ENCODE measurements around the gene SBNO1.
"Not testable (repeated sequence)": the region's sequence is repeated elsewhere in the genome, so short reads cannot be mapped to it uniquely, and the experiment has no call there.

The SBNO1 gene

DNA sequence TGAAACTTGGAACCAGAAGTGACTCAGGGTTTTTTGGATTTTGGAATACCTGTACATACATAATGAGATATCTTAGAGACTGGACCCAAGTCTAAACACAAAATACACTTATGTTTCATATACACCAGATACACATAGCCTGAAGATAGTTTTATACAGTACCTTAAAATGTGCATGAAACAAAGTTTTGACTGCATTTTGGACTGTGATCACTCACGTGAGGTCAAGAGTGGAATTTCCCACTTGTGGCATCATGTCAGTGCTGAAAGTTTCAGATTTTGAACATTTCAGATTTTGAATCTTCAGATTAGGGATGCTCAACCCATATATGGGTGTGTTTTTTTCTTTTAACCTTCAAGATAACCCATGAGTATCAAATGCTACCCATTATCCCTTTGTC lies 6.6 kb downstream of the SBNO1 start:
- FAIRE-seq (no peak), DNase-seq (ENCODE audit: extremely low spot score, insufficient read length, low read depth) (no peak)

DNA sequence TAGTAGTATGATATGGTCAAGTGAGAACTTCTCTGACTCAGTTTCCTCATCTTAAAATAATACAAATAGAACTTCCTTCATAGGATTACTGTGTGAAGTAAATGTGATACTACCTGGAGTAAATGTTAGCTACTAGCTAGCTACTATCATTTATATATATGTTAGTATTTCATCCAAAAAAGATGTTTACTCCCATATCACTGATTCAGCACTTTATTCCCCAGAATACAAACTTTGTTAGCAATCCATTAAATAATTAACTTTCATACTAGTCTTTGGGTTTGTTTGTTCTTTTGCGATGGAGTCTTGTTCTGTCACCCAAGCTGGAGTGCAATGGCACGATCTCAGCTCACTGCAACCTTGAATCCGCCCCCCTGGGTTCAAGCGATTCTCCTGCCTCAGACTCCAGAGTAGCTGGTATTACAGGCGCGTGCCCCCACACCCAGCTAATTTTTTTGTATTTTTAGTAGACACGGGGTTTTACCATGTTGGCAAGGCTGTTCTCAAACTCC lies 8.4 kb downstream of the SBNO1 start:
- DNase-seq (ENCODE audit: extremely low spot score, insufficient read length, low read depth) (no peak), FAIRE-seq (no peak)

- no peak for DNase-seq (ENCODE audit: extremely low spot score, insufficient read length, low read depth)
- no peak for FAIRE-seq
These were observed 10.0 kb downstream of the SBNO1 start for GRCh38 chr12:123354600-123354999.

GRCh38 chr12:123351349-123351748 lies 13.3 kb downstream of the SBNO1 start:
- no peak for FAIRE-seq
- no peak for DNase-seq (ENCODE audit: extremely low spot score, insufficient read length, low read depth)

- no peak for FAIRE-seq
- DNase-seq (ENCODE audit: extremely low spot score, insufficient read length, low read depth), result no peak
These were observed 17.7 kb downstream of the SBNO1 start for GRCh38 chr12:123346946-123347345.

- FAIRE-seq, result no peak
- DNase-seq (ENCODE audit: extremely low spot score, insufficient read length, low read depth), result no peak
These were observed 20.6 kb downstream of the SBNO1 start for GRCh38 chr12:123344086-123344485.

GRCh38 chr12:123337070-123337469 lies 27.6 kb downstream of the SBNO1 start:
- FAIRE-seq (no peak), DNase-seq (ENCODE audit: extremely low spot score, insufficient read length, low read depth) (no peak)

GRCh38 chr12:123336530-123336929 lies 28.1 kb downstream of the SBNO1 start:
- no peak for FAIRE-seq
- no peak for DNase-seq (ENCODE audit: extremely low spot score, insufficient read length, low read depth)

DNA sequence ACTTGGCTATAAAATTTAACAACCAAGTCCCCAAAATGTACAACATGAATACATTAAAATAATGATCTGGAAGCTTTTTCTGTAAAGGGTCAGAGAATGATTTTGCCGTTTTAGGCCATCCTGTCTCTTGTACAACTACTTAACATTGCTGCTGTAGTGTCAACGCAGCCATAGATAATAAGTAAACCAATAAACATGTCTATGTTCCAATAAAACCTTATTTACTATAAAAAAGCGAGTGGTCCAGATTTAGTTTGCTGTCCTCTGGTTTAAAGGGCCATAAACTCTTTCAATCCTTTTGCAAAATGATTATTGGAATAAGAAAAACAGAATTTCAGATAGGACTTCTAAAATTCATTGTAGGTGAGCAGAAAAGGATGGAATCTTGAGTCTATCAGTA lies 29.2 kb downstream of the SBNO1 start:
- no peak for DNase-seq (ENCODE audit: extremely low spot score, insufficient read length, low read depth)
- no peak for FAIRE-seq

GRCh38 chr12:123329799-123330198 lies 34.8 kb downstream of the SBNO1 start:
- FAIRE-seq (no peak), DNase-seq (ENCODE audit: extremely low spot score, insufficient read length, low read depth) (no peak)

DNA sequence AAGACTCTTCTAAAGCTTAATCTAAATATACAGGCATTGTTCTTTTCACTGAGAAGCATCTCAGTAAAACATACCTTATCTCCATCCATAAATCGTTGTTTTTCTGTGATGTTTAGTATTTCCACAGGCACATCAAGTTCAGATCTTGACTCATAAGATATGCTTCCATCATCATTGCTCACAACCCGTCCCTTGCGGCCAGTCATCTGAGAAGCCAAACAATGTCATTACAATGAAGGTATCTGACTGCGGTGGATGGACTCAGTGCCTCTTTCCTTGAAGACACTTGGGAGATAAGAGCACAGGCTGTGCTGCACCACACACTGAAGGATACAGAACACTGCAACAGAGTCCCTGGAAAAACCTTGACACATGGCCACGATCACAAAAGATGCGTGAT lies 44.8 kb downstream of the SBNO1 start:
- FAIRE-seq (no peak), DNase-seq (ENCODE audit: extremely low spot score, insufficient read length, low read depth) (no peak)

DNA sequence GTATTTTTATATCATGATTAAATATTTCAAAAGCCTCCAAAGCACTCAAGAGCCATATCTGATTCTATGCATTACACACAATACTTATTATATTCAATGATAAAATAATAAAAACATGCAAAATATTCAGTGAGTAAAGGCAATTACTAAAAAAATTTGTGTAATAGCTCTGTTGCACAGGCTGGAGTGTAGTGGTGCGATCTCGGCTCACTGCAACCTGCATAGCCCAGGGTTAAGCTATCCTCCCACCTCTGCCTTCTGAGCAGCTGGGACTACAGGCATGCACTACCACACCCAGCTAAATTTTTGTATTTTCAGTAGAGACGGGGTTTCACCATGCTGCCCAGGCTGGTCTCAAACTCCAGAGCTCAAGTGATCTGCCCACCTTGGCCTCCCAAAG lies 45.4 kb downstream of the SBNO1 start:
- FAIRE-seq (no peak), DNase-seq (ENCODE audit: extremely low spot score, insufficient read length, low read depth) (no peak)

GRCh38 chr12:123313046-123313445 lies 51.6 kb downstream of the SBNO1 start:
- not testable (repeated sequence) for FAIRE-seq; DNase-seq (ENCODE audit: extremely low spot score, insufficient read length, low read depth)

DNA sequence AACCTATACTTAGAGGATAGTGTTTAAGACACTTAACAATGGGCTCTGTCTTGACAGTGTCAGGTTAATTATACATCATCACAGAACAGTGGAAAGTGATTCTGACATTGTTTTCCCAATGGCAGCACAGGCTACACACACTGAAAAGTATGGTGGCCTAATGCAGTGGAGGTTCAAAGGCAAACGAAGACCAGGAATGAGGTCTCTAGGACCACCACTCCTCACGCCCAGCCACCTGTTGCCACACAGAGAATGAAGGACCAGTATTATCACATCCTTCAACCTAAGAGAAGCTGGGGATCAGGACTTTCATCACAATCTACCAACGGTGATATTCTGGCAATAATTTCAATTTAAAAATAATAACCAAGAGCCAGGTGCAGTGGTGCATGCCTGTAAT lies 58.4 kb downstream of the SBNO1 start:
- FAIRE-seq (no peak), DNase-seq (ENCODE audit: extremely low spot score, insufficient read length, low read depth) (no peak)

DNA sequence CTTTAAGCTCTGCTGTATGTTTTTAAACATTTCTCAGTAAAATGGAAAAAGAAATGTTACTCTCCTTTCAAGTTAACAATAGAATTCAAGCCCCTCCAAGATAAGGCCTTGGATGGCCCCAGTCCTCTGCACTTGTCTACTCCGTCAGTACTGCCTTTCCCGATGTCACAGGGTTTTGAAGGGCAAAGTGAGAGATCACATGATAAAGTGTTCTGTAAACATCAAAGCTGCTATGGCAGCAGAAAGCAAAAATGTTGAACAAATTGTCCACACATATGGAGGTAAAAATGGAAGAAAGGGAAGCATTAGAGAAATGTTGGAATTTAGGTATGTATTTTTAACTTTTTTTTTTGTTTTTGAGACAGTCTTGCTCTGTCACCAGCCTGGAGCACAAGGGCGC lies 59.5 kb downstream of the SBNO1 start:
- no peak for FAIRE-seq

DNA sequence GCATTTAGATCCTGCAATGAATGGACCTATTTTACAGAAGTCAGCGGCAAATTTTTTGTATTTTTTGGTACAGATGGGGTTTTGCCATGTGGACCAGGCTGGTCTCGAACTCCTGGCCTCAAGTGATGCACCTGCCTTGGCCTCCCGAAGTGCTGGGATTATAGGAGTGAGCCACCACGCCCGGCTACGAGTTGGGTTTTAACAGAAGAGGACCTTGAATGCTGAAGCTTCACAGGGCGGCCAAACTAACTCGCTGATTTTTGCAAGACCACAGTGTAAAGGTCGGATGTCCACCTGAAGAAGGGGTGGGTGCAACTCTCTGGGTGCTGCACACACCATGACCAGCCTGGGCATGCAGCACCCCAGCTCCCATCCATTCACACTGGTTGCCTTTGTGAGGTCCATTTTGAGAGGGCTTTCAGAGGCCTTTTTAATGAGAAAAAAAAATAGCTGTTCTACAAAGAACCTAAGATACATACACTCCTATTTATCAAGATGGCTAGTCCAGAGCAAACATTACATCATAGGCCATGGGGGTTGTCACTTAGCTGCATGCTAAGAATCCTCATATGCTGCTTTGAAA lies 71.4 kb downstream of the SBNO1 start:
- DNase-seq (ENCODE audit: extremely low spot score, insufficient read length, low read depth), result no peak
- FAIRE-seq, result no peak

More for the DNA sequence above, 59.5 kb downstream of the SBNO1 start:
- DNase-seq (ENCODE audit: extremely low spot score, insufficient read length, low read depth), result no peak

- FAIRE-seq, result no peak
These were observed 74.7 kb downstream of the SBNO1 start for GRCh38 chr12:123289911-123290310.

DNA sequence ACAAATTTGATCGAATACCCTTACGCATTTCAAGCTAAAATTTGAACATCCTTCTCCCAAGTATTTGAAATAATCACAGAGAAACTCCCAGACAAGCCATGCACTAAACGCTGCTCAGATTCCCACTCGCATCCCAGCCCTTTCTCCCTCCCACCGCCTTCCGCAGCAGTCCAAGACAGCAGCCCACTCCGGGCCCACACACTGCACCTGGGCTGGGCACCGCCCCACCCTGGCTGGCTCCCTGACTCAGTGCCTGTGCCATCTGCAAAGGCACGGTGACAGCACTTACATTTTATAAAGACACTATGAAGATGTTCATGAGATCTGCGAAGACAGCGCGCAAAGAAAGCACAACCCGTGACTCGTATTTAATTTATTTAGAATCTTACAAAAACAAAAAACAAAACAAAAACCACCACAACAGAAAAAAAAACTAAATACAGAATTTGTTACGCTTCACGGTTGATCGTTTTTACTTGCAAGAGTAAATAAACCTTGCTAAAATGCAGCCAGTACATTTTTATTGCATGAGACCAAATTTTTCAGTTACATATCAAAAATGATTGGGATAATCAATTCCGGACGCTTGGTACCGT lies 75.8 kb downstream of the SBNO1 start:
- no peak for DNase-seq (ENCODE audit: extremely low spot score, insufficient read length, low read depth)
- no peak for FAIRE-seq

More at GRCh38 chr12:123289911-123290310, 74.7 kb downstream of the SBNO1 start:
- no peak for DNase-seq (ENCODE audit: extremely low spot score, insufficient read length, low read depth)

DNA sequence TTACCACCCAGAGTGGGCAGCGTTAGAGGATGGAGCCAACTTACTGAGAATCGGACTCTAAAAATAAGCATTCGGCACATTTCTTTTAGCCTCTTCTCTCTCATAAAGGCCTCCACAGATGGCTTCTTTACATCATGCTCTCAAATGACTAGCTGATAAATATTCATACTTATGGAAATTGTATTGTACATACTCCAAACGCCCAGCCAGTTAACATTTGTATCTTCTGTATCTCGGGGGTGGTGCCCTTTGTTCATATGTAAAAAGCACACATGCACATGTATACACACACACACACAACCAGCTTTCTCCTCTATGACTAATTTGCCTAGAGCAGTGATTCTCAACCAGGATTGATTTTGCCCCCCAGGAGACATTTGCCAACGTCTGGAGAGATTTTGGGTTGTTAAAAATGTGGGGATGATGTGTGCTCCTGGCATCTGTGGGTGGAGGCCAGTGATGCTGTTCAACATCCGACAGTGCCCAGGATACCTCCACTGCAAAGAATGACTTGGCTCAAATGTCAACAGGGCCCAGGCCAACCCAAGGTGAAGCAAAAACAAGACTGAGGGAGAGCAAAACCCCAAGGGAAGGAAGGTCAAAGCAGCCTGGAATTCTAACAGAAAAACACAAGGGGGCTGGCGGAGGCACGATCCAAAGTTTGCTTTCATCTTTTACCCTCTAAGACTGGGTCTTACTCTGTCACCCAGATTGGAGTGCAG lies 77.8 kb downstream of the SBNO1 start:
- DNase-seq (ENCODE audit: extremely low spot score, insufficient read length, low read depth) (no peak), FAIRE-seq (no peak)

- DNase-seq (ENCODE audit: extremely low spot score, insufficient read length, low read depth) (no peak), FAIRE-seq (no peak)
These were observed 80.0 kb downstream of the SBNO1 start for GRCh38 chr12:123284669-123285068.

DNA sequence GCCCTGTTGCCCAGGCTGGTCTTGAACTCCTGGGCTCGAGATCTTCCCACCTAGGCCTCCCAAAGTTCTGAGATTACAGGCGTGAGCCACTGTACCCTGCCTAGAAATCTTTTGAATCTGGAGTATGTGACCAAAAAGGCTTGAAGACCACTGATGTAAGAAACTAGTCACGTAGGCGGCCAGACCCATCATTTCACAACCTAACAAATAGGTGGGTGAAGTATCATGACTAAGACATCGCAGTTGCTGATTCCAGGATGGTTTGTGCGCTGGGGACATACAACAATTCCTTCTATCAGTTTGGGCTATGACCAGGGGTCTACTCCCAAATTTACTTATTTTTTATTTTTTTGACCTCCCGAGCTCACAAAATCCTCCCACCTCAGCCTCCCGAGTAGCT lies 81.2 kb downstream of the SBNO1 start:
- FAIRE-seq (no peak), DNase-seq (ENCODE audit: extremely low spot score, insufficient read length, low read depth) (no peak)
